HL-60/S4 treated with retinoic acid at 250 ng/mL for 4 days and 3 days (cell line): ENCODE results near the gene ADGRG6.

Experiments used
- in situ Hi-C: fragments of 300-500 bp; cut with MboI; formaldehyde crosslinking; loops from 2 replicates; pipeline ENCODE4 v1.7.0; 2022; ENCODE audit warnings: low sequenced_read_pairs

Gene ADGRG6

DNA sequence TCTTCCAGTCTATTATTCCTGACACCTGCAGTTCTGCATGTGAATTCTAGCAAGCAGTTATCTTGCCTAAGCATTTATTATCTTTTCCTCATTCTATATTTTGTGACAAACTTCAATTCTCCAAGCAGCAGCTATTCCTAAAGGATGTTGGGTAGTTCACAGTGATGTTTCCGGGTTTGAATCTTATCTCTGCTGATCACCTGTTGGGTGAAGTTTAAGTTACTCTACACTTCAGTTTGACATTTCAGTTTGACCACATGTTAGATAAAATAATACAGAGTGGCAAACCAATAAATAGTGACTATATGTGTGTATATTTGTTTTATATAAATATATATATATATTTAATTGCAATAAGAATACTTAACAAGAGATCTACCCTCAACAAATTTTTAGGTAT lies 168.6 kb downstream of the ADGRG6 start:
- in situ Hi-C loops = no loop called here

DNA sequence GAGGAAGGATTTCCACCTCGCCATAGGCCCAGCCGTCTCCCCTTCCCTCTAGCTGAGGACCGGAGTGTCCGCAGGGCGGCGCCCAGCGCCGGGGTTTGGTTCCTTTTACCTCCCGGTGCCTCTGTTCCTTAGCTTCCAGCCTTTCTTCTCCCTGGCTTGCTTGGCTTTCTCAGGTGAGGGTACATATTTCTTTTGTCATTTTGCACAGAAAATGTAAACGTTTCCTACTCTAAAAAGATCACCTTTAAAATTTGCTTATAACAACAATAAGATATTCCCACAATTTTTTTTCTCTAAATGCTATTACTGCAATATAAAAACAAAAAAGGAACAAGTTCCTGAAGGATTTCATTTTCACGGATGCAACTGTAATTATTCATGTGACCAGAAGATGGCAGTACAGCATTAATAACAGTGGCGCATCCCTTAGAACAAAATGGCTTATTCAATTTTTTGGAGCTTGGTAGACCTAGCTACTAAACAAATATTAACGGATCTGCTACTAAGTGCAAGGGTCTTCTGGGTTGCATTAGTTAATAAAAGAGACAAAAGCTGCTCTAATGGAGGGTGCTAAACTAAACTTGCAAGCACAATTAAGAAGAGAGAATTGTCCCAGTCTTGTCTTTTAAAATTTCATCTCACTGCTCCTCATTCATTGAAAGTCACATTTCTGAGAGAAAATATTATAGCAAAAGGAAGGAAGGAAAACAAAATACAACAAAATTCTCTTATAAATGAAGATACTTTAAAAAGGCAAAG lies 172.9 kb downstream of the ADGRG6 start:
- in situ Hi-C loops = loop anchor here (25.0 kb wide), 1 partner anchor 1538 kb away; the partner anchor contains the start of gene PLAGL1

DNA sequence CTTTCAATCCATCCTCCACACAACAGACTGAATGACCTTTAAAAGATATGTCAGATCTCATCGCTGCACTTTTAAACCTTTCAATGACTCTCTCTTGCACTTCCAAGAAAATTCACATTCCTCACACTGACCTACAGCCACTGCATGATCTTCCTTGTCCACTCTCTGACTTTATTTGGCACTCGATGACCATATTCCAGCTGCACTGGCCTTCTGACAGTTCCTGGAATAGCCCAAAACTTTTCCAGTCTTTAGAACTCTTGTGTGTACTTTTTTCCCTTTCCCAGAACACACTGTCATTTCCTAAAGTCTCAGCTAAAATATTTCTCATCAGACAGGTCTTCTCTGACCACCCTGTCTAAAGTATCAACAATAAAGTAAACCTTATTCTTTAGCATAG lies 174.6 kb downstream of the ADGRG6 start:
- in situ Hi-C loops = loop anchor here (25.0 kb wide), 1 partner anchor 1536 kb away; the partner anchor contains the start of gene PLAGL1

DNA sequence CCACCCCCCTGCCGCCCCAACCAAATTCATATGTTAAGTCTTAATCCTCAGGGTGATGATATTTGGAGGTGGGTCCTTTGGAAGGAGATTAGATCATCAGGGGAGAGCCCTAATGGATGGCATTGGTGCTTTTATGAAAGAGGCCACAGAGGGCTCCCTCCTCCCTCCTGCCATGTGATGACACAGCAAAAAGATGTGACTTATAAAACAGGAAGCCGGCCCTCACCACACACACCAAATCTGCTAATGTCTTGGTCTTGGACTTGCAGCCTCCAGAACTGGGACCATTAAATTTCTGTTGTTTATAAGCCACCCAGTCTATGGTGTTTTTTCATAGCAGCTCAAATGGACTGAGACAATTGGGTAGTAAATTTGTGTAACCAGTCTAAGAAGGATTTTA lies 176.3 kb downstream of the ADGRG6 start:
- in situ Hi-C loops = loop anchor here (25.0 kb wide), 1 partner anchor 1534 kb away; the partner anchor contains the start of gene PLAGL1

DNA sequence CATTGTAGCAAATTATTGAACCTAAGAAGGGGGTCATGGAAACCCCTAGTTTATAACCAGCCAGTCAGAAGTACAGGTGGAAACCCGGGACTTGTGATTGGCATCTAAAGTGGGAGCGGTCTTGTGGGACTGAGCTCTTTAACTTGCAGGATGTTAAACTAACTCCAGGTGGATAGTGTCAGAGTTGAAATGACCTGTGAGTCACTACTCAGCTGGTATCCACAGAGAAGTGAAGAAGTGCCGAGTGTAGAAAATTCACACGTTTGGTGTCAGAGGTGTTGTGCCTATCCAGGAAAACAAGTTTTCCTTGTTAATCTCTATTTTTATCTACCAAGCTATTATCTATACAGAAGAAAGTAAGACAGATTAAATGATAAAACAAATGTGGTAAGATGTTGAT lies 179.7 kb downstream of the ADGRG6 start:
- in situ Hi-C loops = loop anchor here (25.0 kb wide), 1 partner anchor 1531 kb away; the partner anchor contains the start of gene PLAGL1

DNA sequence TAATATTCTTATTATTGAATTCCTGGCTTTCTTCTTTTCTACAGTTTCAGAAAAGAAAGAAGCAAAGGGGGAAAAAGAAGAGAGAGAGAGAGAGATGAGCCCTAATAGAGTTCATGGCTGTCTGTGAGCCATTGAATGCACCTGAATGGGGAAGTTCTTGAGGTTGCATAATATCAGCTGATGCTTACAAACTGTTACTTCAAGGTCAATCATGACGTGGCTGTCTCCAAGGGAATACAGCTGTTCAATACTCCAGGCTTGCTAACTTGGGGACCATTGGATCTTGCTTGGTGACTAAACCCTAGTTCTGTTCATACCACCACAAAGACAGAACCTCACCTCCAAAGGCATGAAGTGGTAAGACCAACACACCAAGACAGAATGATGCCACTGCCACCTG lies 180.4 kb downstream of the ADGRG6 start:
- in situ Hi-C loops = loop anchor here (25.0 kb wide), 1 partner anchor 1530 kb away; the partner anchor contains the start of gene PLAGL1

DNA sequence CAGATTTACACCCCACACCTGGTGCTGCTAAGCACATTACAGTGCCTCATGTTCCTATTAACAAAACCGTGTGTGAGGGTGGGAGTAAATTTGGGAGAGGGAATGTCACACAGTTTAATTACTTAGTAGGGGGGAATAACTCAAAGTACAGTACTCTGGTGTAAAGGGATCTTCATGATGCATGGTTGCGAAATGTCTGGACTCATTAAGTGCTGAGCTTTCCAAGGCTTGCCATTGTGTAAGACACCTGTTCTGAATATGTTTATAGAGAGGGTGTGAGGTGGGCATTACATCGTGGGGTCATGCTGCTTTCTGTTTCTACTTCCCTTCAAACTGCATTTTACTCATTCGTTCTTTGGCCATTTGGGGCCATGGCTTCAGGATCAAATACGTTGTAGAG lies 181.2 kb downstream of the ADGRG6 start:
- in situ Hi-C loops = loop anchor here (25.0 kb wide), 1 partner anchor 1529 kb away; the partner anchor contains the start of gene PLAGL1

DNA sequence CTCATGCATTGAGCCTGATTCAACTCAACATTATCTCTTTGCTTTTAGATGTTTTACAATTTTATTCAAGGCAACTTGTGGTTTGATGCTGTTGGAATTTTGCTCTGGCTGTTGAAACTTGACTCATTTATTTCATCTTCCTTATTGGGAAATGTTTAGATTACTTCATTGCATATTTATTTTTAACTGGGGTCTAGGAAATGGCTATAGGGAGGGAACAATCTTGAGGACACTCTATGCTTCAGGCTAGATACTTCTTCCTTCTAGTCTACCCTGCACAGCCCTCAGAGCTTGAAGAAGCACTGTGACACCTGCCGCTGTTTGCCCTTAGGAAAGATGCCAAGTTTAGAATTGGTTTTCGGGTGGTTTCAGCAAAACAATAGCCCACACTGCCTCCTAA lies 183.4 kb downstream of the ADGRG6 start:
- in situ Hi-C loops = loop anchor here (25.0 kb wide), 1 partner anchor 1527 kb away; the partner anchor contains the start of gene PLAGL1

DNA sequence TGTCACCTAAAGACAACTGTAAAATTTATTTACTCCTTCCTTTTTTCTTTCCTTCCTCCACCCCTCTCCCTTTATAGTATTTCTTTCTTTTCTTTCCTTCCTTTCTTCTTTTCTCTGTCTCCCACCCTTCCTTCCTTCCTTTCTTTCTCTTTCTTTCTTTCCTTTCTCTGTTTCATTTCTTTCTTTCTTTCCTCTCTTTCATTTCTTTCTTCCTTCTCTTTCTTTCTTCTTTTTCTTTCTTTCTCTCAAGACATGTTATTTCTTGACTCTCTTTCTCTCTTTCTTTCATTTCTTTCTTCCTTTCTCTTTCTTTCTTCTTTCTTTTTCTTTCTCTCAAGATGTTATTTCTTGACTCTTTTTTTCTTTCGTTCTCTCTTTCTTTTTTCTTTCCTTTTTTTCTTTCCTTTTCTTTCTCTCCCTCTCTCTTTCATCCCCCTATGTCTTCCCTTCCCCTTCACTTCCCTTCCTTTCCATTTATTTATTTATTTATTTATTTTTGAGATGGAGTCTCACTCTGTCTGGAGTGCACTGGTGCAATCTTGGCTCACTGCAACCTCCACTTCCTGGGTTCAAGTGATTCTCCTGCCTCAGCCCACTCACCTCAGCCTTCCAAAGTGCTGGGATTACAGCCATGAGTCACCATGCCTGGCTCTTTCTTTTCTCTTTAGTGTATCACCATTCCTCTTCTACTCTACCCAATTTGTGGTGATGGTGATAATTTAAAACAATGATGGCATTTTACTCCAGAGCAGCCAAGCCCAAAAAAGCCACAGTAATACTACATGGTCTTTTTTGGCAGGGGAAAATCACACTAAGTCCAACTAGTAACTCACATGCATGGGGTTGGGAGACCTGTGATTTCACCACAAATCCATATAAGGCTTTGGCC lies 188.2 kb downstream of the ADGRG6 start:
- in situ Hi-C loops = loop anchor here (25.0 kb wide), 1 partner anchor 1522 kb away; the partner anchor contains the start of gene PLAGL1
